Heart left ventricle (tissue), 13 donors: ENCODE data around the gene HEMK1.

ENCODE experiments used
- CTCF ChIP-seq, 12 donors: fragments of 200-600 bp; sonication (generic) in 4 of 12; IDR thresholded peaks; one replicate each; pipeline versions ENCODE4 v1.5.0 to v1.8.0; 2018 to 2022; ENCODE audit warnings: antibody characterized with exemption in 12 of 12, mild to moderate bottlenecking in 5 of 12
- POLR2A ChIP-seq, 2 donors: fragments of 450-650 bp; IDR thresholded peaks; one replicate each; pipeline ENCODE4 v1.6.1; 2017; ENCODE audit warnings: antibody characterized with exemption in 2 of 2, mild to moderate bottlenecking in 2 of 2, moderate library complexity in 2 of 2
- donor health status: ischemic (EF 13 %, LVEDD 7.1; RV severe dilation, severe dysfunction).
- donor health status: DM: no; HTN: yes; CAD: no.
- donor health status: DM: no; HTN: no; CAD: no.
- donor health status: ischemic (EF 25% LVEDD 6.9; RV normal size, moderate dysfunction).
- donor health status: ischemic (EF 25% LVEDD 5.7; RV mildly dilated, moderate dysfunction).
- donor health status: ischemic (EF 35%, LVEDD 5.7; RV mildly dilated, moderate dysfunction).
- donor health status: nonischemic (EF 11% LVEDD 7.7; RV severe dilation, severe dysfunction).
- donor health status: DM: yes; HTN: yes; CAD: no.
- donor health status: PGD.
- donor health status: ischemic (EF 29% LVEDD 5.4; RV normal size, mild dysfunction).
- donor health status: nonischemic (EF 23%, LVEDD 6.1; RV moderate dilation, normal function).

- TF ChIP-seq POLR2A (IDR thresholded peaks at IDR 0.05) (no peak), CTCF (IDR thresholded peaks at IDR 0.05) (no peak)
These were observed 20.1 kb upstream of the HEMK1 start for GRCh38 chr3:50549226-50549625.
